Mucosa of descending colon (tissue), 3 donors: ENCODE measurements around the gene GLRX3. TPM values are rescaled to one million over a fixed set of nuclear protein-coding genes. Genes with fewer than 3 reads are reported as not detected.
"Not testable (repeated sequence)": the region's sequence is repeated elsewhere in the genome, so short reads cannot be mapped to it uniquely, and the experiment has no call there.

ENCODE experiments used
- ATAC-seq: fragments of 200-7000 bp; cut with Tn5 transposase; one replicate; pipeline ENCODE4 v1.9.1; 2020; ENCODE audit warnings: mild to moderate bottlenecking, moderate library complexity
- DNase-seq, 3 donors: peaks; one replicate each; pipeline ENCODE4 v3.0.0-alpha.2; 2020
- H3K36me3 ChIP-seq: fragments of 200-600 bp; one replicate; pipeline ENCODE4 v1.8.0; 2021; ENCODE audit warnings: low read depth, mild to moderate bottlenecking
- H3K4me1 ChIP-seq: fragments of 200-600 bp; one replicate; pipeline ENCODE4 v1.8.0; 2021; ENCODE audit warnings: low read depth, mild to moderate bottlenecking
- H3K4me3 ChIP-seq: fragments of 200-600 bp; one replicate; pipeline ENCODE4 v1.8.0; 2021; ENCODE audit warnings: mild to moderate bottlenecking
- H3K9me3 ChIP-seq: fragments of 200-600 bp; one replicate; pipeline ENCODE4 v1.8.0; 2021; ENCODE audit warnings: mild to moderate bottlenecking
- intact Hi-C, 2 donors: fragments of 100-400 bp; cut with DNase I in 1 of 2; cut with micrococcal nuclease in 1 of 2; formaldehyde crosslinking; loops; one replicate each; pipeline versions ENCODE4 v1.11.0 to v1.11.1; 2022; cut with DNase I, micrococcal nuclease
- long read RNA-seq, 2 donors: library from polyadenylated mRNA; unstranded; transcript quantifications; one replicate each; pipeline ENCODE4 v2.0.0, GENCODE V29; 2019 to 2021
- total RNA-seq, 3 donors: library from RNA; stranded (reverse); fragmentation: NEBNext Ultra II Directional in 2 of 3; extraction: Animal tissue kit (Norgen Biotek cat#: 25700) in 2 of 3; gene quantifications; one replicate each; pipeline versions ENCODE4 v1.2.1 to v1.2.4, GENCODE V29; 2021 to 2023
- TF ChIP-seq, protein P1 (sequence below): fragments of 200-600 bp; IDR thresholded peaks from one replicate; pipeline ENCODE4 v1.8.0; 2022; ENCODE audit warnings: antibody characterized with exemption, mild to moderate bottlenecking
- donor health status: DM: no; HTN: no; CAD: no; lungs with moderate emphysema.
- donor health status: DM: no; HTN: no; CAD: no.
- donor health status: DM: no; HTN: yes; CAD: no.

Gene GLRX3
- total RNA-seq: 10 to 100 TPM; 44.3 to 58.2 (median 57.2) TPM
- long read RNA-seq, donor 1, transcript GLRX3-201 (11 exons, 1,302 nt): major isoform, 38 of 54 reads
- long read RNA-seq, donor 1, transcript GLRX3-202 (12 exons, 3,827 nt): minor isoform, 6 of 54 reads
- long read RNA-seq, donor 1, partial matches to known transcripts: 1 of 54 reads
- long read RNA-seq, donor 1, other reads (novel, unspliced or antisense): 7 of 54 reads
- long read RNA-seq, donor 2, transcript GLRX3-201 (11 exons, 1,302 nt): major isoform, 36 of 75 reads
- long read RNA-seq, donor 2, transcript GLRX3-202 (12 exons, 3,827 nt): minor isoform, 29 of 75 reads
- long read RNA-seq, donor 2, partial matches to known transcripts: 3 of 75 reads
- long read RNA-seq, donor 2, other reads (novel, unspliced or antisense): 6 of 75 reads

DNA sequence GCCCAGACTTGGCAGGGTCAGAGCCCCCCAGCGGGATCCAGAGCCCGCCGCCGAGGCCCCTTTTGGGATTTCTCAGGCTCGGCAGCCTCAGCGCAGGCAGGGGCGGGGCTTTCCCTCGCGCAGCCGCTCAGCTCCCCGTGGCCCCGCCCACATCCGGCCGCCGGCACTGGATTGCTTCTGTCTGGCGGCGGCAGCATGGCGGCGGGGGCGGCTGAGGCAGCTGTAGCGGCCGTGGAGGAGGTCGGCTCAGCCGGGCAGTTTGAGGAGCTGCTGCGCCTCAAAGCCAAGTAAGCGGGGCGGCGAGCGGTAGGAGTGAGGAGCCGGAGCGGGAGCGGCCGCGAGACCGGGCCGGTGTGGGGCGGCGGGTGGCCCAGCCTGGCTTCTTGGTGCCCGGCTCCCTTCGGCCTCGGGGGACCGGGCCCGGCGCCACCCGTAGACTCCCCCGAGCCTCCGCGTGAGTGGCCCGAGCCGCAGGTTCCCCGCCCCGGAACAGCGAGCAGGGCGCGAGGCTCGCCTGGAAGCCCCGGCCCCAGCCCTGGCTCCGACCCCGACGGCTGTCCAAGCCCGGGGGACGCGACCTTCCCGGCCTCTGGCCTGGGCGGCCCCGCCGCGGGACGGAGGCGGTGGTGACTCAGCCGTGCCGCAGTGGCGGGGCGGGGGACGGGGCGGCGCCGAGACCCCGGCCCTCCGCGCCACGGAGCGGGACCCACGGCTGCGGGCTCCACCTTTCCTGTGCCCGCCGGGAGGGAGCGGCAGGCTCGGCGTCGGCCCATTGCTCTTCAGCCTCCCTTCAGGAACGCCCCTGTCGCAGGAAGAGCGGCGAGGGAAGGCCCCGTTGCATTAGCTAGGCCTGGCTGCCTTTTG, at the start of gene GLRX3:
TSS of gene GLRX3 (plus strand) at position 166 of the 864 bp plus-strand sequence. CDS start at position 196, 30 bp downstream.
- no peaks in the 10 kb centered on the region for H3K36me3 ChIP-seq
- DNase-seq: peak; percentile 90 to 93 (median 91)
- peak; percentile 99 for ATAC-seq
- H3K9me3 ChIP-seq: no peaks in the 10 kb centered on the region
- peak within 1 kb of the TSS; percentile 96 for H3K4me3 ChIP-seq
- H3K4me1 ChIP-seq: peaks cover 25% of the 10 kb centered on the region
- intact Hi-C loops: no loop called here
- TF ChIP-seq, protein P1, sequence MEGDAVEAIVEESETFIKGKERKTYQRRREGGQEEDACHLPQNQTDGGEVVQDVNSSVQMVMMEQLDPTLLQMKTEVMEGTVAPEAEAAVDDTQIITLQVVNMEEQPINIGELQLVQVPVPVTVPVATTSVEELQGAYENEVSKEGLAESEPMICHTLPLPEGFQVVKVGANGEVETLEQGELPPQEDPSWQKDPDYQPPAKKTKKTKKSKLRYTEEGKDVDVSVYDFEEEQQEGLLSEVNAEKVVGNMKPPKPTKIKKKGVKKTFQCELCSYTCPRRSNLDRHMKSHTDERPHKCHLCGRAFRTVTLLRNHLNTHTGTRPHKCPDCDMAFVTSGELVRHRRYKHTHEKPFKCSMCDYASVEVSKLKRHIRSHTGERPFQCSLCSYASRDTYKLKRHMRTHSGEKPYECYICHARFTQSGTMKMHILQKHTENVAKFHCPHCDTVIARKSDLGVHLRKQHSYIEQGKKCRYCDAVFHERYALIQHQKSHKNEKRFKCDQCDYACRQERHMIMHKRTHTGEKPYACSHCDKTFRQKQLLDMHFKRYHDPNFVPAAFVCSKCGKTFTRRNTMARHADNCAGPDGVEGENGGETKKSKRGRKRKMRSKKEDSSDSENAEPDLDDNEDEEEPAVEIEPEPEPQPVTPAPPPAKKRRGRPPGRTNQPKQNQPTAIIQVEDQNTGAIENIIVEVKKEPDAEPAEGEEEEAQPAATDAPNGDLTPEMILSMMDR: no peak

DNA sequence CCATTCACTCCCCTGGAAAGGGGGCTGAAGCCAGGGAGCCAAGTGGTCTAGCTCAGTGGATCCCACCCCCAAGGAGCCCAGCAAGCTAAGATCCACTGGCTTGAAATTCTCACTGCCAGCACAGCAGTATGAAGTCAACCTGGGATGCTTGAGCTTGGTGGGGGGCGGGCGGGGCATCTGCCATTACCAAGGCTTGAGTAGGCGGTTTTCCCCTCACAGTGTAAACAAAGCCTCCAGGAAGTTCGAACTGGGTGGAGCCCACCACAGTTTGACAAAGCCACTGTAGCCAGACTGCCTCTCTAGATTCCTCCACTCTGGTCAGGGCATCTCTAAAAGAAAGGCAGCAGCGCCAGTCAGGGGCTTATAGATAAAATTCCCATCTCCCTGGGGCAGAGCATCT, 45.6 kb upstream of the GLRX3 start:
- intact Hi-C loops, H3K4me1 ChIP-seq, H3K9me3 ChIP-seq, H3K36me3 ChIP-seq, DNase-seq, H3K4me3 ChIP-seq, ATAC-seq: not testable (repeated sequence)

DNA sequence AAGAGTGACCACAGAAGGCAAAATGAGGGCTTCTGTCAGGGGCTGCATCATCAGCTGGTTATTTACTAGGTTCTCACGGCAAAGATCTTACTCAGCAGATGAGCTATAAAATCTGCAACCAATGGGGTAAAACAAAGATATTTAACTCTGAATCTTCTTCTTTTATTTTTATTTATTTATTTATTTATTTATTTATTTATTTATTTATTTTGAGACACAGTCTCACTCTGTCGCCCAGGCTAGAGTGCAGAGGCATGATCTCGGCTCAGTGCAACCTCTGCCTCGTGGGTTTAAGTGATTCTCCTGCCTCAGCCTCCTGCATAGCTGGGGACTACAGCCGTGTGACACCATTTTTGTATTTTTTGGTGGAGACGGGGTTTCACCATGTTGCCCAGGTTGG, 36.8 kb upstream of the GLRX3 start:
- DNase-seq: no peak
- no peak overlapping the region for H3K4me3 ChIP-seq
- H3K9me3 ChIP-seq: no peaks in the 10 kb centered on the region
- TF ChIP-seq, protein P1: no peak
- H3K36me3 ChIP-seq: no peaks in the 10 kb centered on the region
- intact Hi-C loops: no loop called here
- ATAC-seq: no peak
- H3K4me1 ChIP-seq: no peaks in the 10 kb centered on the region

DNA sequence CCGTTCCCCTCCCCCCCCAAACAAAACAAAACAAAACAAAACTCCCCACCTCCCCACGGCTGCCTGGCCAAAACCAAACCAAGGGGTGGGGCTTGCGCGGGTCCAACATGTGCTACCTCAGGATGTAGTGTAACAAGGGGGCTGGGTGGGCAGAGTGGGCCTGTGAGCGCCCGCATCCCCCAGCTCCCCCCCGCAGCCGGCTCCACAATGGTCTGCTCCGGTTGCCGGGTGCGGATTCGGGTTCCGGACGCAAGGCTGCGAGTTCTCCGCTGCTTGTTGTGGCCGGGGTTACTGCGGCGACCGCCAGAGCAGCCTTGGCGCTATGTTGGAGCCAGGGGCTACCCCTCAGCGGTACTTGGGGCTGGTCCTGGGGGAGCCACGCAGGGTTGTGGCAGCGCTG, 30.5 kb upstream of the GLRX3 start:
- DNase-seq: no peak
- no peak for ATAC-seq
- no peaks in the 10 kb centered on the region for H3K9me3 ChIP-seq
- no peak overlapping the region for H3K4me3 ChIP-seq
- no peaks in the 10 kb centered on the region for H3K36me3 ChIP-seq
- TF ChIP-seq, protein P1: no peak
- intact Hi-C loops: no loop called here
- H3K4me1 ChIP-seq: peaks cover 8% of the 10 kb centered on the region

DNA sequence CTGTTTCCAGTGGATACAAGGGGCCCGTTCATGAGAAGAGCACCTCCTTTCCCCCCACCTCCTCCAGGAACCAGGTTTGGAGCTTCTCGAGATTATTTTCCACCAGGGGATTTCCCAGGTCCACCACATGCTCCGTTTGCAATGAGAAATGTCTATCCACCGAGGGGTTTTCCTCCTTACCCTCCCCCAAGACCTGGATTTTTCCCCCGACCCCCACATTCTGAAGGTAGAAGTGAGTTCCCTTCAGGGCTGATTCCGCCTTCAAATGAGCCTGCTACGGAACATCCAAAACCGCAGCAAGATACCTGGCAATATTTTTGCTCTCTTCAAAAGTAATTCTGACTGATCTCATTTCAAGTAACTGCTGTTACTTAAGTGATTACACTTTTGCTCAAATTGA, 28.0 kb upstream of the GLRX3 start:
- H3K4me3 ChIP-seq, intact Hi-C loops, H3K36me3 ChIP-seq, DNase-seq, H3K4me1 ChIP-seq, ATAC-seq, H3K9me3 ChIP-seq: not testable (repeated sequence)

DNA sequence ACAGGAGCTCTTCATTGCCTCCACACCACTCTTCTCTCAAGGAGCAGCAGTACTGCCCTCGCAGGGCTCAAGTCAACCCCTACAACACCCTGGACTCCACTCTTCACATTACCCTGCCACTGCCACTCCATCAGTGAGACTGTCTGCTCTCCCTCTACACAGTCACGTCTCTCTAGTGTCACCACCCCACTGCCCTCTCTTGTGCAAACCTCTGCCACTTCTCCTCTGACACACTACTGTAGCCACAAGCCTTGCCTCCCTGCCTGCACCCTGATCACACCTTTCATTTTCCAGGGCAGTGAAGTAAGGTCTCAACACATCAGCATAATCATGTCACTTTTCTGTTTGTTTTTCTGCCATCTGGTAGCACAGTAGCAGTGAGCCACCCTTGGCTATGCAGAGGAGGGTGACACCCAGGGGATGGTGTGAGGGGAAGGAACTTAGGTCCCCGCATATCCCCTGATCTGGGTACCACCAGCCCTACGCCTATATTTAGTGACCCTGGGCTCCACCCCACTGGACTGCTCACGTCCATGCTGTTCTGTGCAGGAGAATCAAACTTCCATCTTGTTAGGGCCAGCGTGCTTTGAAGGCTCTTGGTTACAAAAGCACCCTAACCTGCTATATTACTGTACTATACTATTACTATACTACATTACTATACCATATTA, 27.1 kb upstream of the GLRX3 start:
- Histone ChIP-seq H3K9me3 (no peaks in the 10 kb centered on the region), H3K4me1 (peaks cover 8% of the 10 kb centered on the region), H3K36me3 (no peaks in the 10 kb centered on the region), H3K4me3 (no peak overlapping the region)
- intact Hi-C loops: no loop called here
- DNase-seq: no peak
- TF ChIP-seq, protein P1: no peak
- ATAC-seq: no peak
